ENCODE results near the gene SF3B1. TPM values are rescaled to one million over a fixed set of nuclear protein-coding genes. Genes with fewer than 3 reads are reported as not detected.

SF3B1 gene
- total RNA-seq, 1 experiment from 2014 or later, result 156 TPM

DNA sequence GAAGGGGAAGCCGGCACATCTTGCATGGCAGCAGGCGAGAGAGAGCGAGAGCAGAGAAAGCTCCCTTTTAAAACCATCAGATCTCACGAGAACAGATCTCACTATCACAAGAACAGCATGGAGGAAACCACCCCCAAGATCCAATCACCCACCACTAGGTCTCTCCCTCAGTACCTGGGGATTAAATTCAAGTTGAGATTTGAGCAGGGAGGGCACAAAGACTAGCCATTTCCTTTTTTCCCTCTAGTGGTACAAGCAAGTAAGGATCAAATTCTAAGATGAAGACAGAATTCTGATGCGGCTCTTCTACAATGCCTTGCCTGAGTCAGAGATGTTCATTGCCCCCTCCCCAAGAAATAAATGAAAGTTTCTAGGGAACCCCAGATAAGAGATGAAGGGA lies 78.7 kb downstream of the SF3B1 start:
- H3K4me2 ChIP-seq, result no peak overlapping the region
- H3K9me3 ChIP-seq (ENCODE audit: insufficient read depth, low read depth), result no peaks in the 10 kb centered on the region
- BruUV-seq (replicated peaks), result no TSS peak
- ChIA-PET POLR2A (ENCODE audit: unreplicated experiment) (no interaction called here), CTCF (no interaction called here)
- no peaks in the 10 kb centered on the region for H3K36me3 ChIP-seq (ENCODE audit: low read depth)
- no peak overlapping the region for H3K4me3 ChIP-seq
- TF ChIP-seq, protein P1, sequence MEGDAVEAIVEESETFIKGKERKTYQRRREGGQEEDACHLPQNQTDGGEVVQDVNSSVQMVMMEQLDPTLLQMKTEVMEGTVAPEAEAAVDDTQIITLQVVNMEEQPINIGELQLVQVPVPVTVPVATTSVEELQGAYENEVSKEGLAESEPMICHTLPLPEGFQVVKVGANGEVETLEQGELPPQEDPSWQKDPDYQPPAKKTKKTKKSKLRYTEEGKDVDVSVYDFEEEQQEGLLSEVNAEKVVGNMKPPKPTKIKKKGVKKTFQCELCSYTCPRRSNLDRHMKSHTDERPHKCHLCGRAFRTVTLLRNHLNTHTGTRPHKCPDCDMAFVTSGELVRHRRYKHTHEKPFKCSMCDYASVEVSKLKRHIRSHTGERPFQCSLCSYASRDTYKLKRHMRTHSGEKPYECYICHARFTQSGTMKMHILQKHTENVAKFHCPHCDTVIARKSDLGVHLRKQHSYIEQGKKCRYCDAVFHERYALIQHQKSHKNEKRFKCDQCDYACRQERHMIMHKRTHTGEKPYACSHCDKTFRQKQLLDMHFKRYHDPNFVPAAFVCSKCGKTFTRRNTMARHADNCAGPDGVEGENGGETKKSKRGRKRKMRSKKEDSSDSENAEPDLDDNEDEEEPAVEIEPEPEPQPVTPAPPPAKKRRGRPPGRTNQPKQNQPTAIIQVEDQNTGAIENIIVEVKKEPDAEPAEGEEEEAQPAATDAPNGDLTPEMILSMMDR (conservative IDR thresholded peaks at IDR 0.05), result peak; percentile 47; the same call in 1 of the 2 replicates
- TF ChIP-seq EZH2 (IDR thresholded peaks at IDR 0.05; ENCODE audit: low read depth), result no peak
- no peaks in the 10 kb centered on the region for H3K9me2 ChIP-seq (ENCODE audit: insufficient read depth)
- no peak overlapping the region for H2AFZ ChIP-seq
- H3K79me2 ChIP-seq (ENCODE audit: low read depth), result no peaks in the 10 kb centered on the region
- no peaks in the 10 kb centered on the region for H3F3A ChIP-seq (ENCODE audit: insufficient read depth, low read depth)
- no peak overlapping the region for H3K27ac ChIP-seq
- no peaks in the 10 kb centered on the region for H4K20me1 ChIP-seq (ENCODE audit: insufficient read depth)
- intact Hi-C loops (cut with micrococcal nuclease; ENCODE audit: unreplicated experiment), result no loop called here
- no peaks in the 10 kb centered on the region for H3K4me1 ChIP-seq (replicated peaks; ENCODE audit: insufficient read depth)
- H3K27me3 ChIP-seq (ENCODE audit: insufficient read depth, low read depth), result no peaks in the 10 kb centered on the region
- DNase-seq, result no peak

DNA sequence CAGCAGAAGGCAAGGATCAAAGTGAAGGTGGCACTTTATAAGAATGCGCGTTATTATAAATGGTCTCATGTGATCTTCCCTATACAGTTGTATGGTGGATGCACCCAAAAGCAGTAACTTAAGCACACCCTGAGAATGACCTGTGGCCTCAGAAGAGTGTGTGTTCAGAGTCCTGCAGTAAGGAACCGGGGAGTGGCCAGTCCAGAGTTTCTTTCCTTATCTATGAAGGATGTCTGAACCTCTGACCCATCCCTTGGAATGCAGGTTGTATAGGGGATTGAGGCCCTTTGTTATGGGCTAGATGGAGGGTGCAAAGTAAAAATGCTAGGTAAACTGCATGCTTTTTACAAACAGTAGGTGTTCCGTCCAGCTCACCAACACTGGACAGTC lies 80.7 kb downstream of the SF3B1 start:
- no peak overlapping the region for H2AFZ ChIP-seq
- ChIA-PET CTCF (interaction anchor here (0.7 kb wide), 1 partner anchor 34 kb away, joined by 3 read pairs; no protein-coding TSS in a partner anchor), POLR2A (ENCODE audit: unreplicated experiment) (no interaction called here)
- no peaks in the 10 kb centered on the region for H3K9me2 ChIP-seq (ENCODE audit: insufficient read depth)
- no peaks in the 10 kb centered on the region for H3K27me3 ChIP-seq (ENCODE audit: insufficient read depth, low read depth)
- no peak overlapping the region for H3K27ac ChIP-seq
- H4K20me1 ChIP-seq (ENCODE audit: insufficient read depth), result no peaks in the 10 kb centered on the region
- no peak overlapping the region for H3K4me2 ChIP-seq
- DNase-seq, result no peak
- intact Hi-C loops (cut with micrococcal nuclease; ENCODE audit: unreplicated experiment), result no loop called here
- no TSS peak for BruUV-seq (replicated peaks)
- H3K9me3 ChIP-seq (ENCODE audit: insufficient read depth, low read depth), result no peaks in the 10 kb centered on the region; the same call in 1 of the 2 replicates
- H3K36me3 ChIP-seq (ENCODE audit: low read depth), result no peaks in the 10 kb centered on the region
- H3K4me1 ChIP-seq (replicated peaks; ENCODE audit: insufficient read depth), result no peaks in the 10 kb centered on the region; the same call in 1 of the 2 replicates
- no peaks in the 10 kb centered on the region for H3F3A ChIP-seq (ENCODE audit: insufficient read depth, low read depth)
- no peaks in the 10 kb centered on the region for H3K79me2 ChIP-seq (ENCODE audit: low read depth)
- TF ChIP-seq, protein P1 (conservative IDR thresholded peaks at IDR 0.05), result no peak
- no peak for TF ChIP-seq EZH2 (IDR thresholded peaks at IDR 0.05; ENCODE audit: low read depth)
- no peak overlapping the region for H3K4me3 ChIP-seq

DNA sequence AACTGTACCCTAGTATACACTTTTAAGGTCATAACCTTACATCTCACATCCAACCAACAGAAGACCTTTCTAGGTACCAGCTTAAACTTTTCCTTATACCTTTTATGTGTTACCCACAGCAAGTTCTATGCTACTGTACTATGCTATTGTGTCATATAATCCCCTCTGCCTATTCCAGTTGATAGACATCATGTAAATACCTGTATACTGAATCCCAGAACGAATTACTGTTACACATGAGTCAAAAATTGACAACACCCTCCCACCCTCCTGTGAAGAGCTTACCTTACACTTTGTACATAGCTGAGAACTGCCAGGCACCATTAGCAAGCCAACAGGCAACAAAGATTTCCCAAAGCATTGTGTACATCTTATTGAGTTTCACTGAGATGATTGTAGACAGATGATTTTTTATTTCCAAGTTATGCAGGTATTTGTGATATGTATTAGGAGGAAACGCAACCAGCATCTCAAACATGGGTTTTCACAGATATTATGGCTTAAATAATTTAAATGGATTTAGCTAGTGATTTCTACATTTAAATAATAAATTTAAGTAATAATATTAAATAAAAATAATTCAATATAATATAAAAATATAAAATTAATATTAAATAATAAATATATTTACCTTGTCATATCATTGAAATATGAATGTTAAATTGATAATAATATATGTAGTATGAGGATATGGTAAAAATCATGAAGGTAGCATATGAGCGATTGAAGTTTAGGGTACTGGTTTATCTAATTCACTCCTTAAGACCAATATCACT lies 81.2 kb downstream of the SF3B1 start:
- POLR2A ChIA-PET (ENCODE audit: unreplicated experiment), result no interaction called here
- H3K36me3 ChIP-seq (ENCODE audit: low read depth), result no peaks in the 10 kb centered on the region
- H3F3A ChIP-seq (ENCODE audit: insufficient read depth, low read depth), result no peaks in the 10 kb centered on the region
- no peak for DNase-seq
- H3K79me2 ChIP-seq (ENCODE audit: low read depth), result no peaks in the 10 kb centered on the region
- CTCF ChIA-PET, result no interaction called here
- H2AFZ ChIP-seq, result no peak overlapping the region
- H3K4me1 ChIP-seq (replicated peaks; ENCODE audit: insufficient read depth), result no peaks in the 10 kb centered on the region; the same call in 1 of the 2 replicates
- TF ChIP-seq, protein P1 (conservative IDR thresholded peaks at IDR 0.05), result no peak
- TF ChIP-seq EZH2 (IDR thresholded peaks at IDR 0.05; ENCODE audit: low read depth), result no peak
- no peaks in the 10 kb centered on the region for H4K20me1 ChIP-seq (ENCODE audit: insufficient read depth)
- no peak overlapping the region for H3K4me2 ChIP-seq
- H3K27me3 ChIP-seq (ENCODE audit: insufficient read depth, low read depth), result no peaks in the 10 kb centered on the region
- no peaks in the 10 kb centered on the region; the same call in 1 of the 2 replicates for H3K9me3 ChIP-seq (ENCODE audit: insufficient read depth, low read depth)
- no peak overlapping the region for H3K27ac ChIP-seq
- H3K4me3 ChIP-seq, result no peak overlapping the region
- intact Hi-C loops (cut with micrococcal nuclease; ENCODE audit: unreplicated experiment), result no loop called here
- H3K9me2 ChIP-seq (ENCODE audit: insufficient read depth), result no peaks in the 10 kb centered on the region
- BruUV-seq (replicated peaks), result no TSS peak
